ENCODE measurements around the gene DNAL4. TPM values are rescaled to one million over a fixed set of nuclear protein-coding genes. Genes with fewer than 3 reads are reported as not detected.

DNAL4 gene
- polyA plus RNA-seq, 1 experiment, result 12.6 TPM

DNA sequence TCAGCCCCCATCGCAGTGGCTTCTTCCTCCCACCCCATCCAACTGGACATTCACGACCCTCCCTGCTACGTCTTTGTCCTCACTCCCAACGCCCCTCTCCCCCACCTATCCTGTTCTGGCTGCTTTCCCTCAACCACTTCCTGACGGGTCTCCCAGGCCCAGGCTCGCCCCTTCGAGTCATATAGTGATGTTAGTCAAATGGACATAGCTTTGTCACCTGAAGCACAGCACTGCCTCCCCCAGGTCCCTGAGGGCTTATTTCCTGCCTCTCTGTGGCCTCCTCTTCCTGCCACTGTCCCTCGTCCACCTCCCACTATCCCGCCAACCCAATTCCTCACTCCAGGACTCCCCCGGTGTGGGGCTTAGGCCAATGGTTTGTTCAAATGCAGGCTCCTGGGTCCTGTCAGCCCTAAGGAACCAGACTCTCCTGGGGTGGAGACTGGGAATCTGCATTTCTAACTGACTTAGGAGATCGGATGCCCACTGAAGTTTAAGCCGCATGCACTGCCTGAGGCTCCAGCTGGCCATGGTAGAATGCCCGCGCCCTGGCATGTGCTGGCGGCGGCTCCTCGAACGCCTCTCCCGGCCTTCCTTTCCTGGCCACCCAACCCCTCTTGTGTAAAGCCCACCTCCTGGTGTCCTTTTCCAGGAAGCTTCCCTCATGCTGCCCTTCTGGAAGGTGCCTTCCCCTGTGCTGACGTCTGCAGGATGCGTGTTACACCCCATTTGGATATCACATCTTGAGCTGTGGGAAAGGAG is 56.5 kb downstream of the DNAL4 start:
- Histone ChIP-seq H3K27ac (ENCODE audit: low read depth, low read length) (no peak overlapping the region), H3K9me3 (ENCODE audit: control insufficient read depth, insufficient read depth, low read length) (no peaks in the 10 kb centered on the region; the same call in 1 of the 2 replicates), H3K27me3 (ENCODE audit: control insufficient read depth, insufficient read depth, low read length) (no peaks in the 10 kb centered on the region), H3K4me3 (ENCODE audit: low read depth, low read length) (no peak overlapping the region)
- ChIA-PET CTCF (interaction anchor here (0.8 kb wide), 1 partner anchor 13 kb away, joined by 4 read pairs; no protein-coding TSS in a partner anchor), POLR2A (interaction anchor here (0.7 to 1.0 kb wide), 2 partner anchors 10 to 26 kb away, joined by 3 to 5 read pairs; no protein-coding TSS in a partner anchor)
- DNase-seq (ENCODE audit: low read depth, low spot score), result no peak
- TF ChIP-seq, protein P1, sequence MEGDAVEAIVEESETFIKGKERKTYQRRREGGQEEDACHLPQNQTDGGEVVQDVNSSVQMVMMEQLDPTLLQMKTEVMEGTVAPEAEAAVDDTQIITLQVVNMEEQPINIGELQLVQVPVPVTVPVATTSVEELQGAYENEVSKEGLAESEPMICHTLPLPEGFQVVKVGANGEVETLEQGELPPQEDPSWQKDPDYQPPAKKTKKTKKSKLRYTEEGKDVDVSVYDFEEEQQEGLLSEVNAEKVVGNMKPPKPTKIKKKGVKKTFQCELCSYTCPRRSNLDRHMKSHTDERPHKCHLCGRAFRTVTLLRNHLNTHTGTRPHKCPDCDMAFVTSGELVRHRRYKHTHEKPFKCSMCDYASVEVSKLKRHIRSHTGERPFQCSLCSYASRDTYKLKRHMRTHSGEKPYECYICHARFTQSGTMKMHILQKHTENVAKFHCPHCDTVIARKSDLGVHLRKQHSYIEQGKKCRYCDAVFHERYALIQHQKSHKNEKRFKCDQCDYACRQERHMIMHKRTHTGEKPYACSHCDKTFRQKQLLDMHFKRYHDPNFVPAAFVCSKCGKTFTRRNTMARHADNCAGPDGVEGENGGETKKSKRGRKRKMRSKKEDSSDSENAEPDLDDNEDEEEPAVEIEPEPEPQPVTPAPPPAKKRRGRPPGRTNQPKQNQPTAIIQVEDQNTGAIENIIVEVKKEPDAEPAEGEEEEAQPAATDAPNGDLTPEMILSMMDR (IDR thresholded peaks at IDR 0.05; ENCODE audit: low read depth, low read length), result no peak

DNA sequence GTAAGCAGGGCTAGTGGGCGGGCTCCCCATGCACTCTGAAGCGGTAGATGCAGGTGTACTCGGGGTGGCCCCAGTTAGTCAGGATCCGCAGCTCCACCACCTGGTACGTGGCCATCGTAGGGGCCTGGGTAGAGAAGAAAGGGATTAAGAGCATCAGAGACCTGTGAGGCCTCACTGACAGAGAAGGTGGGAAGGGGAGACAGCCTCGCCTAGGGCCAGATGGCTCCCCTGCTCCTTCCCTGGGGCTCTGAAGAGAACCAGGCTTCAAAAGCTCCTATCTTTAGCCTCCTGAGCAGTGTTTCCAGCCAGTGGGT is 57.7 kb downstream of the DNAL4 start:
- TF ChIP-seq, protein P1 (IDR thresholded peaks at IDR 0.05; ENCODE audit: low read depth, low read length), result no peak
- no peak overlapping the region for H3K4me3 ChIP-seq (ENCODE audit: low read depth, low read length)
- POLR2A ChIA-PET, result no interaction called here
- H3K9me3 ChIP-seq (ENCODE audit: control insufficient read depth, insufficient read depth, low read length), result no peaks in the 10 kb centered on the region; the same call in 1 of the 2 replicates
- CTCF ChIA-PET, result interaction anchor here (1.0 kb wide), 1 partner anchor 33 kb away, joined by 3 read pairs; no protein-coding TSS in a partner anchor
- DNase-seq (ENCODE audit: low read depth, low spot score), result no peak
- H3K27me3 ChIP-seq (ENCODE audit: control insufficient read depth, insufficient read depth, low read length), result no peaks in the 10 kb centered on the region
- no peak overlapping the region for H3K27ac ChIP-seq (ENCODE audit: low read depth, low read length)

DNA sequence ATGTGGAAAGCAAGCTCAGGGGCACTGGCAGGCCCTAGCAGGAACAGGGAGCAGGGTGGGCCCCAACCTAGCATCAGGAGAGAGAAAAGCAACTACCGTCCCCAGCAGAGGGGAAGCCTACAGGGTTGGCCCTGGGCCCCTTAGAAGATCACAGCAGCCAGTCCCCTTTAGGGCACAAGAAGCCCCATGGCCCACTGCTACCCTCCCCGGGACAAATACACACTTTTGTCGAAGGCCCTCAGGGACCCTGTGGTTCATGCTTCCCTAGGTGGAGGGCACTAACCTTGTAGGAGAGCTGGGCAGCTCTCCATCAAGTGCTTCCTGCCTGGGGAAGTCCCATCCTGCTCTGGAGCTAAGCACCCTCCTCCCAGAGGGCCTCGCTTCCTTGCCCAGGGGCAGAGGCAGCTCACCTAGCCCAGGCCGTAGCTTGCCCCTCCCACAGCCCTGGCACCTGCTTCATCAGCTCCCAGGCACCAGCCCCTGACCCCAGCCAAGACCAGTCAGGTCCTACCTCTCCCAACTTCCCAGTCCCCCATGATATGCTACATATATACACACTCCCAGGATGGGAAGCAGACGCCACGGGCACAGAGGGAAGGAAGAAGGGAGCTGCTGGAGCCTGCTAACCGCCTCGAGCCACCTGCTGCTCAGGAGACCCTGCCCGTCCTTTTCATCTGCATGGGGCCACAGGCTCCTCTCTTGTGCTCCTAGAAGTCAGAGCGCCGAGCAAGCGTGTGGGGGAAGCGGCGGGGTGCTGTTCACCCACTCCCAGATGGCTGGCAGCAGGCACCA is 58.3 kb downstream of the DNAL4 start:
- Histone ChIP-seq H3K9me3 (ENCODE audit: control insufficient read depth, insufficient read depth, low read length) (no peaks in the 10 kb centered on the region; the same call in 1 of the 2 replicates), H3K27ac (ENCODE audit: low read depth, low read length) (peak overlapping the region; percentile 21), H3K27me3 (ENCODE audit: control insufficient read depth, insufficient read depth, low read length) (no peaks in the 10 kb centered on the region), H3K4me3 (ENCODE audit: low read depth, low read length) (no peak overlapping the region)
- TF ChIP-seq, protein P1 (IDR thresholded peaks at IDR 0.05; ENCODE audit: low read depth, low read length), result no peak
- ChIA-PET CTCF (interaction anchor here (1.0 to 2.9 kb wide), 2 partner anchors 11 to 33 kb away, joined by 3 to 19 read pairs; no protein-coding TSS in a partner anchor), POLR2A (no interaction called here)
- no peak for DNase-seq (ENCODE audit: low read depth, low spot score)

DNA sequence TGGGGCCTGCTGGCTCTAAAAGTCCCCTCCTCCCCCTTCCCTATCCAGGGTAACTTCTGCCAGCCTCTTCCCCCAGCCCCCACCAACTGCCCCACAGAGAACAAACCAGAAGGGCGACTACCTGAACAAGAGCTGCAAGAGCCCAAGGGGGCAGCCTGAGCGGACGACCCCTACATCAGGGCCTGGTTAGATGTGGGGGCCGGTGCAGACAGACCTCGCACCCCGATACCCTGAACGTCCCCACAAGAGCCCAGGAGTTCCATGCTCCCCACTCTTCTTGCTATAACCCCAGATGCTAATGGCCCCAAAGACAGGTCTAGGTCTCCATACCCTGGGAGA is 58.8 kb downstream of the DNAL4 start:
- DNase-seq (ENCODE audit: low read depth, low spot score), result no peak
- TF ChIP-seq, protein P1 (IDR thresholded peaks at IDR 0.05; ENCODE audit: low read depth, low read length), result no peak
- Histone ChIP-seq H3K27me3 (ENCODE audit: control insufficient read depth, insufficient read depth, low read length) (no peaks in the 10 kb centered on the region), H3K27ac (ENCODE audit: low read depth, low read length) (peak overlapping the region; percentile 21), H3K9me3 (ENCODE audit: control insufficient read depth, insufficient read depth, low read length) (no peaks in the 10 kb centered on the region; the same call in 1 of the 2 replicates), H3K4me3 (ENCODE audit: low read depth, low read length) (no peak overlapping the region)
- ChIA-PET POLR2A (no interaction called here), CTCF (interaction anchor here (2.9 kb wide), 1 partner anchor 10 kb away, joined by 19 read pairs; no protein-coding TSS in a partner anchor)
